Measurements from ENCODE around the gene STPG4.
A peak's percentile ranks its signal among the peaks of the same experiment; 100 is the strongest.
"Not testable (repeated sequence)": the region's sequence is repeated elsewhere in the genome, so short reads cannot be mapped to it uniquely, and the experiment has no call there.

STPG4 gene

GRCh38 chr2:47128705-47129104 is 26.4 kb downstream of the STPG4 start:
- DNase-seq: no peak

- no peak for DNase-seq
Observed at GRCh38 chr2:47127862-47128543, 27.1 kb downstream of the STPG4 start.

DNA sequence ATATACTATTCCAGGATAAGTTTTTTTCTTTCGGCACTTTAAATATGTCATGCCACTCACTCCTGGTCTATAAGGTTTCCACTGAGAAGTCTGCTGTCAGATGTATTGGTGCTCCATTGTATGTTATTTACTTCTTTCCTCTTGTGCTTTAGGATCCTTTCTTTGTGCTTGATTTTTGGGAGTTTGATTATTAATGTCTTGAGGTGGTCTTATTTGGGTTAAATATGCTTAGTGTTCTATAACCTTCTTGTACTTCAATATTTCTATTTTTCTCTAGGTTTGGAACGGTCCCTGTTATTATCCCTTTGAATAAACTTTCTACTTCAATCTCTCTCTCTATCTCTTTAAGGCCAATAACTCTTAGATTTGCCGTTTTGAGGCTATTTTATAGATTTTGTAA is 28.3 kb downstream of the STPG4 start:
- no peak for DNase-seq

GRCh38 chr2:47124740-47125139 is 30.4 kb downstream of the STPG4 start:
- DNase-seq: not testable (repeated sequence)

DNA sequence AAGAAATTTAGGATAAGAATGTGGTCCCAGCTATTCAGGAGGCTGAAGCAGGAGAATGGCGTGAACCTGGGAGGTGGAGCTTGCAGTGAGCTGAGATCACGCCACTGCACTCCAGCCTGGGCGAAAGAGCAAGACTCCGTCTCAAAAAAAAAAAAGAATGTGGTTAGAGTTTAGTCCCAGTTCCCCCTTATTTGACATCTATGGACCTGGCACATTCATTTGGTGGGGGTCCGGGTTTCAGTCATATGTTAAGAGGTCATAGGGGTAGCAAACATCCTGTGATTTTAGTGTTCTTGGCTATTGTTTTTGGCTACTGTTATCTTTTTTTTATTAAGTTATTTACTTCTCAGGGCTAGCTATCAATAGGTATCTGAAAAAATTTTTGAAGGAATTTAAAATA is 34.7 kb downstream of the STPG4 start:
- not testable (repeated sequence) for DNase-seq

GRCh38 chr2:47119001-47119400 is 36.1 kb downstream of the STPG4 start:
- peak in 1 of 58 donors; percentile 27 for DNase-seq

- no peak for DNase-seq
Observed at GRCh38 chr2:47118581-47118980, 36.5 kb downstream of the STPG4 start.

DNA sequence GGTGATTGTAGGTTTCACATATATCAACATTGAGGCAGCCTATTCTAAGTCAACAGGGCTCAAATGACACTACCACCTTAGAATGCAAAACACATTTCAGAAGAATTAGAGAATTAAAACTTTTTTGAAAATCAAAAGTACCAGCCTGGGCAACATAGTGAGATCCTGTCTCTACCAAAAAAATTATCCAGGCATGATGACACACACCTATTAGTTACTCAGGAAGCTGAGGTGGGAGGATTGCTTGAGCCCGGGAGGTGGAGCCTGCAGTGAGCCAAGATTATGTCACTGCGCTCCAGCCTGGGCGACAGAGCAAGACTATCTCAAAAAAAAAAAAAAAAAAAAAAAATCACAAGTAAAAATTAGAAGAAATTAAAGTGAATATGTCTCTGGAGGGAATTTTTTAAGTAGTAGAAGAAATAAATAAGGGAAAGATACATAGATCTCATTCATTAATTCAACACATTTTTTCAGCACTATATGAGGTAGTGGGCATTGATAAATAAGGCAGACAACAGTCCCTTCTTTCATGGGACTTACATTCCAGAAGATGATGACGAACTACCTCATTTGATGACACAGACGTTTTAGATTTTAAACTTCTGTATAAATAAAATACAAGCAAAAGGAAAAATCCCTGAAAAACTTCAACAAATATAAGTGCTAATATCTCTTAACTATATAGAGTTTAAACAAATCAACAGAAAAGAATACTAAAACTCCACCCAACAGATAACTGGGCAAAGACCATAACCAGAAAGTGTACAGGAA is 42.3 kb downstream of the STPG4 start:
- no peak for DNase-seq

DNA sequence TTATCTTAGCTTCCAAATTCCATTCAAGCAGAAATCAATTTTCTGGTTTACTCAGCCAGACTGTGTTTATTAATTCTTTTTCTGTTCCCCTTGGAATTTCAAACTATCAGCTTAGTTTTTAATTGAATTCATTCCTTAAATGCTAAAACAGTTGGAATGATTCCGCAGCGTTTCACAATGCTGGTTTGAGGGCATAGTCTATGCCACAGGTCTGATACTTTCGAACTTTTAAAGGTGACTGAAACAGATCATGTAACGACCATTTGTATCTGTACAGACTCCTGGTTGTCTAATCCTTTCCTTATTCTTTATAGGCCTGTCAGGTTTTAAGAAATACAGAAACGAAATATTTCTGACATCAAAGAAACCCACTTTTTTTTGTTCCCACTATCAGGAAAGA is 45.4 kb downstream of the STPG4 start:
- no peak for DNase-seq

- DNase-seq: no peak
Observed at GRCh38 chr2:47109007-47109375, 46.1 kb downstream of the STPG4 start.

- not testable (repeated sequence) for DNase-seq
Observed at GRCh38 chr2:47108267-47109006, 46.7 kb downstream of the STPG4 start.

DNA sequence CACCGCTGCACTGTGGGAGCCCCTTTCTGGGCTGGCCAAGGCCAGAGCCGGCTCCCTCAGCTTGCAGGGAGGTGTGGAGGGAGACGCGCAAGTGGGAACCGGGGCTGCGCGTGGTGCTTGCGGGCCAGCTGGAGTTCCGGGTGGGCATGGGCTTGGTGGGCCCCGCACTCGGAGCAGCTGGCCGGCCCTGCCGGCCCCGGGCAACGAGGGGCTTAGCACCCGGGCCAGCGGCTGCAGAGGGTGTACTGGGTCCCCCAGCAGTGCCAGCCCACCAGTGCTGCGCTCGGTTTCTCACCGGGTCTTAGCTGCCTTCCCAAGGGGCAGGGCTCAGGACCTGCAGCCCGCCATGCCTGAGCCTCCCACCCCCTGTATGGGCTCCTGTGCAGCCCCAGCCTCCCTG is 47.9 kb downstream of the STPG4 start:
- DNase-seq: not testable (repeated sequence)

GRCh38 chr2:47106231-47106630 is 48.9 kb downstream of the STPG4 start:
- not testable (repeated sequence) for DNase-seq

GRCh38 chr2:47099712-47100111 is 55.4 kb downstream of the STPG4 start:
- DNase-seq: not testable (repeated sequence)

GRCh38 chr2:47098953-47099352 is 56.2 kb downstream of the STPG4 start:
- DNase-seq: no peak

GRCh38 chr2:47097563-47097962 is 57.5 kb downstream of the STPG4 start:
- no peak for DNase-seq

DNA sequence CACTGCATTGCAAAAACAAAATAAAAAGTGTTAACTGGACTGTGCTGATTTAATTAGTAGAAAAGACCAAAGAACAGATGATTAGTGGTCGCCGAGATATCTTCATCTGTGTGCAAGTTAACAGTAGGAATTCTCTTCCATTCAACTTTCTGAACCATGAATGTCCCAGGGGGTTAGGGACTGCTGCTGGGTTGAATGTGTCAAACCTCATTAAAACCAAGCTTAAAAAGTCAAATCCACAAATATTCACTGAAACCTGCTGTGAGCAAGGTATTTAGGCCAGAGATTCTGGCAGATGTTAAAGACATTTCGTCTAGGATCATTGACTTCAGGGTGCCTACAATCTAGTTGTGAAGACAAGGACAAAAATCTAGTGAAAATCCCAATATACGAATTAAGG is 58.7 kb downstream of the STPG4 start:
- no peak for DNase-seq

- DNase-seq: peak in 7 of 58 donors; percentile 21 to 72 (median 46)
Observed at GRCh38 chr2:47095349-47096020, 59.6 kb downstream of the STPG4 start.

DNA sequence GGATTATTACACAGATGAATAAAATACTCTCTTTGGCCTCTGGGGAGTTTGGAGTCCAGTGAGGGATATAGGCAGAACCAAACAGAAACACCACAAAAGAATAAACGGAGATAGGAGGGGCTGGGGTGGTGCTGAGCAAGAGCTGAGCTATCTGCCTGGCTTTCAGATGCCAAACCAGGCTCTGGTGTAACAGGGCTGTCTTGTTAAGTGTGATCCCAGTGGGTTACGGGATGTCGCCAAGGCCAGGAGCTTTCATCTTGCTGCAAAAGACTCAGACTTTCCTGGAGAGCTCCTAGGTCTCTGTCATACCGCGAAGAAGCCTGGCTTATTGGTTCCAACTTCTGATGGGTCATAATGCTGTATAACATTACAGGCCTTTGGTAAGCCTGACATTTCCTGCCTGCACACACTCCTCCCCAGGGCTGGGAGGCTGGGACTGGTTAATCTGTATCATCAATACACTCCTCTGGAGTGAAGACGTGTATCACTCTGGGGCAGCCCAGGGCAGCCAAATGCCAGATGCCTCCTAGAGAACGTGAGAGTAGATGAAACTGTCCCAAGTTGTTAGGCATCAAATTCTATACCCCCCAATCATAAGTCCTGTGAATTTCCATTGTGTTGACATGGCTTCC is 60.5 kb downstream of the STPG4 start:
- DNase-seq: no peak

DNA sequence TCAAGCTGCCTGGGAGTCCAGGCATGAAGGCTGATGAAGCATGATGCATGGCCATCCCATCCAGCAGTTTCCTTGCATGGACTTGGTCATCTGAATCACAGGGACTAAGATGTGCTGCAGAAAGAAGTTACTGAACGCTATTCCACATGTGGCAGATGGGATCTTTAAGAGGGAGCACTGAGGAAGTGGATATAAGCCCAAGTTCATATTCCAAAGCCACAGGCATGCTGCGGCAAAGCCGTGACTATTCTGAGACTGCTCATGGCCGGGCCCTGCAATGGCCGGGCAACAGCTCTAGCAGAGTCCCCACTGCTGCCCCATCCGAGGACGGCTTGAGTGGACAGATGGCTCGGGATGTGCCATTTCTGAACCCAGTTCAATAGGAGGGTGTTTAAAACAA is 61.5 kb downstream of the STPG4 start:
- no peak for DNase-seq

DNA sequence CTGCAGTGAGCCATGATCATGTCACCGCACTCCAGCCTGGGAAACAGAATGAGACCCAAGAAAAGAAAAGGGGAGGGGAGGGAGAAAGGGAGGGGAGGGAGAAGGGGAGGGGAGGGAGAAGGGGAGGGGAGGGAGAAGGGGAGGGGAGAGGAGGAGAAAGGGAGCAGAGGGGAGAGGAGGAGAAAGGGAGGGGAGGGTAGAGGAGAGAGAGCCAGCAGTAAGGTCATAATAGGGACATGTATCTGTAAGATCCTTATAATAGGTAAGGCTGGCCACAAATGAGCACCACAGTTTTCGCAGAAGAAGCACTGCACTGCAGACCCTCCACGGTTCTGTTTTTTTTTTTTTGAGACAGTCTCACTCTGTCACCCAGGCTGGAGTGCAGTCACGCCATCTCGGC is 62.6 kb downstream of the STPG4 start:
- DNase-seq: no peak

Measured in anterior cingulate cortex (tissue), 58 donors.